Measurements from ENCODE around the gene MUC13.

GRCh38 chr3:124856677-124857076, 77.9 kb downstream of the MUC13 start:
- no peak for TF ChIP-seq POLR2A (IDR thresholded peaks at IDR 0.05)
- TF ChIP-seq, protein P1, sequence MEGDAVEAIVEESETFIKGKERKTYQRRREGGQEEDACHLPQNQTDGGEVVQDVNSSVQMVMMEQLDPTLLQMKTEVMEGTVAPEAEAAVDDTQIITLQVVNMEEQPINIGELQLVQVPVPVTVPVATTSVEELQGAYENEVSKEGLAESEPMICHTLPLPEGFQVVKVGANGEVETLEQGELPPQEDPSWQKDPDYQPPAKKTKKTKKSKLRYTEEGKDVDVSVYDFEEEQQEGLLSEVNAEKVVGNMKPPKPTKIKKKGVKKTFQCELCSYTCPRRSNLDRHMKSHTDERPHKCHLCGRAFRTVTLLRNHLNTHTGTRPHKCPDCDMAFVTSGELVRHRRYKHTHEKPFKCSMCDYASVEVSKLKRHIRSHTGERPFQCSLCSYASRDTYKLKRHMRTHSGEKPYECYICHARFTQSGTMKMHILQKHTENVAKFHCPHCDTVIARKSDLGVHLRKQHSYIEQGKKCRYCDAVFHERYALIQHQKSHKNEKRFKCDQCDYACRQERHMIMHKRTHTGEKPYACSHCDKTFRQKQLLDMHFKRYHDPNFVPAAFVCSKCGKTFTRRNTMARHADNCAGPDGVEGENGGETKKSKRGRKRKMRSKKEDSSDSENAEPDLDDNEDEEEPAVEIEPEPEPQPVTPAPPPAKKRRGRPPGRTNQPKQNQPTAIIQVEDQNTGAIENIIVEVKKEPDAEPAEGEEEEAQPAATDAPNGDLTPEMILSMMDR (IDR thresholded peaks at IDR 0.05): no peak
